Ovary (tissue), 9 donors: ENCODE data around the gene DPY19L3. TPM values are rescaled to one million over a fixed set of nuclear protein-coding genes. Genes with fewer than 3 reads are reported as not detected.

Experiments used
- DNase-seq, 5 donors: peaks; one replicate each; pipeline ENCODE4 v3.0.0-alpha.2; 2019 to 2020
- H3K27ac ChIP-seq, 2 donors: fragments of 200-600 bp; one replicate each; pipeline versions ENCODE4 v1.5.1 to v1.8.0; 2019 to 2022
- H3K27me3 ChIP-seq: fragments of 200-600 bp; one replicate; pipeline ENCODE4 v1.8.0; 2022
- H3K36me3 ChIP-seq: fragments of 200-600 bp; sonication (generic); one replicate; pipeline ENCODE4 v1.5.1; 2019
- H3K4me1 ChIP-seq: one replicate; pipeline ENCODE4 v1.8.1; 2013; ENCODE audit warnings: mild to moderate bottlenecking, moderate library complexity; ENCODE audit not compliant: insufficient read depth
- H3K4me3 ChIP-seq: fragments of 200-600 bp; sonication (generic); one replicate; pipeline ENCODE4 v1.5.1; 2017
- H3K9me3 ChIP-seq, 2 donors: fragments of 200-600 bp in 1 of 2; sonication (generic) in 1 of 2; one replicate each; pipeline versions ENCODE4 v1.5.1 to v1.8.1; 2013 to 2019; ENCODE audit warnings: mild to moderate bottlenecking in 1 of 2, moderate library complexity in 1 of 2
- EP300 ChIP-seq: sonication (generic); formaldehyde crosslinking; IDR thresholded peaks from one replicate; pipeline ENCODE4 v1.6.1; 2017; ENCODE audit warnings: antibody characterized with exemption
- POLR2A ChIP-seq: fragments of 450-650 bp; IDR thresholded peaks from one replicate; pipeline ENCODE4 v1.6.1; 2017; ENCODE audit warnings: antibody characterized with exemption, mild to moderate bottlenecking, moderate library complexity
- WGBS, 3 donors: extraction: QIAGEN DNeasy Blood & Tissue Kit in 1 of 3; methylation state at CpG; one replicate each; pipeline versions ENCODE4 v1.1.5 to v1.1.7; 2013 to 2017; 5-methylcytosine and 5-hydroxymethylcytosine counted together
- intact Hi-C, 4 donors: fragments of 100-400 bp; cut with DNase I; formaldehyde crosslinking; loops; one replicate each; pipeline versions ENCODE4 v1.11.0 to v1.15.1; 2022 to 2023
- polyA plus RNA-seq, 2 donors: library from polyadenylated mRNA; stranded (reverse); fragments of 200-250 nt in 1 of 2; fragments of 350-450 nt in 1 of 2; fragmentation: Illumina TruSeq in 1 of 2; extraction: RNeasy Lipid Tissue Mini Kit (QIAGEN cat#74804) in 1 of 2; gene quantifications; one replicate each; pipeline ENCODE4 v1.2.3, GENCODE V29; 2013 to 2014
- total RNA-seq, 7 donors: library from RNA; depleted of rRNA in 2 of 7; stranded (reverse); fragments of >200 nt in 2 of 7; fragmentation: NEBNext Ultra II Directional in 3 of 7; extraction: Animal tissue kit (Norgen Biotek cat#: 25700) in 3 of 7; gene quantifications; one replicate each; pipeline versions ENCODE4 v1.1.0 to v1.2.4, GENCODE V29; 2016 to 2023
- TF ChIP-seq, protein P1 (sequence below), 3 donors: fragments of 450-650 bp in 2 of 3; fragments of 200-600 bp in 1 of 3; IDR thresholded peaks; one replicate each; pipeline versions ENCODE4 v1.5.1 to v1.8.0; 2016 to 2022; ENCODE audit warnings: antibody characterized with exemption in 3 of 3, mild to moderate bottlenecking in 1 of 3
- donor health status: DM: no; HTN: no; CAD: no; lungs with moderate emphysema.
- donor health status: DM: no; HTN: no; CAD: no.
- donor health status: Bipolar disorder and iron deficiency.
- donor health status: DM: yes; HTN: yes; CAD: no.
- donor health status: DM: no; HTN: no; CAD: no.
- donor health status: DM: yes; HTN: yes; CAD: no.

The DPY19L3 gene
- total and polyA plus RNA-seq, 9 donors = 9.6 to 49.8 (median 43.9) TPM

- Histone ChIP-seq H3K27ac (no peak overlapping the region), H3K36me3 (no peaks in the 10 kb centered on the region), H3K27me3 (no peaks in the 10 kb centered on the region), H3K4me3 (no peak overlapping the region), H3K9me3 (no peaks in the 10 kb centered on the region), H3K4me1 (no peaks in the 10 kb centered on the region)
- 70 to 77% (median 71%) methylated on average over 5 of the region's 5 CpGs for WGBS, 3 donors
- no peak for DNase-seq
- intact Hi-C loops = no loop called here
- no peak for TF ChIP-seq EP300
- TF ChIP-seq, protein P1, sequence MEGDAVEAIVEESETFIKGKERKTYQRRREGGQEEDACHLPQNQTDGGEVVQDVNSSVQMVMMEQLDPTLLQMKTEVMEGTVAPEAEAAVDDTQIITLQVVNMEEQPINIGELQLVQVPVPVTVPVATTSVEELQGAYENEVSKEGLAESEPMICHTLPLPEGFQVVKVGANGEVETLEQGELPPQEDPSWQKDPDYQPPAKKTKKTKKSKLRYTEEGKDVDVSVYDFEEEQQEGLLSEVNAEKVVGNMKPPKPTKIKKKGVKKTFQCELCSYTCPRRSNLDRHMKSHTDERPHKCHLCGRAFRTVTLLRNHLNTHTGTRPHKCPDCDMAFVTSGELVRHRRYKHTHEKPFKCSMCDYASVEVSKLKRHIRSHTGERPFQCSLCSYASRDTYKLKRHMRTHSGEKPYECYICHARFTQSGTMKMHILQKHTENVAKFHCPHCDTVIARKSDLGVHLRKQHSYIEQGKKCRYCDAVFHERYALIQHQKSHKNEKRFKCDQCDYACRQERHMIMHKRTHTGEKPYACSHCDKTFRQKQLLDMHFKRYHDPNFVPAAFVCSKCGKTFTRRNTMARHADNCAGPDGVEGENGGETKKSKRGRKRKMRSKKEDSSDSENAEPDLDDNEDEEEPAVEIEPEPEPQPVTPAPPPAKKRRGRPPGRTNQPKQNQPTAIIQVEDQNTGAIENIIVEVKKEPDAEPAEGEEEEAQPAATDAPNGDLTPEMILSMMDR (IDR thresholded peaks at IDR 0.05) = no peak
- no peak for TF ChIP-seq POLR2A
Measured at GRCh38 chr19:32397671-32398101, 7.9 kb upstream of the DPY19L3 start.

- WGBS, 3 donors = 92 to 98% (median 96%) methylated on average over 1 of the region's 1 CpG
- H3K27me3 ChIP-seq = no peaks in the 10 kb centered on the region
- peaks cover 1% of the 10 kb centered on the region for H3K4me1 ChIP-seq
- H3K27ac ChIP-seq = no peak overlapping the region
- TF ChIP-seq, protein P1 (IDR thresholded peaks at IDR 0.05) = no peak
- TF ChIP-seq EP300 (no peak), POLR2A (no peak)
- no peaks in the 10 kb centered on the region for H3K36me3 ChIP-seq
- intact Hi-C loops = no loop called here
- no peaks in the 10 kb centered on the region for H3K9me3 ChIP-seq
- DNase-seq = no peak
- no peak overlapping the region for H3K4me3 ChIP-seq
Measured at GRCh38 chr19:32401992-32402391, 3.6 kb upstream of the DPY19L3 start.

- no peak overlapping the region for H3K4me3 ChIP-seq
- 84 to 88% (median 86%) methylated on average over 5 of the region's 5 CpGs for WGBS, 3 donors
- no peak for DNase-seq
- no peaks in the 10 kb centered on the region for H3K27me3 ChIP-seq
- no peak overlapping the region for H3K27ac ChIP-seq
- H3K4me1 ChIP-seq = peaks cover 3% of the 10 kb centered on the region
- H3K9me3 ChIP-seq = no peaks in the 10 kb centered on the region
- TF ChIP-seq EP300 (no peak), POLR2A (no peak)
- TF ChIP-seq, protein P1 (IDR thresholded peaks at IDR 0.05) = no peak
- intact Hi-C loops = no loop called here
- no peaks in the 10 kb centered on the region for H3K36me3 ChIP-seq
Measured at GRCh38 chr19:32403291-32403995, 2.1 kb upstream of the DPY19L3 start.

GRCh38 chr19:32404213-32404932 is 1.2 kb upstream of the DPY19L3 start:
- Histone ChIP-seq H3K27me3 (no peaks in the 10 kb centered on the region), H3K36me3 (no peaks in the 10 kb centered on the region), H3K9me3 (no peaks in the 10 kb centered on the region), H3K27ac (peak overlapping the region; percentile 91 to 97), H3K4me3 (peak overlapping the region; percentile 96), H3K4me1 (peaks cover 3% of the 10 kb centered on the region)
- peak in 4 of 5 donors; percentile 7 to 40 (median 30) for DNase-seq
- intact Hi-C loops = no loop called here
- 47 to 58% (median 57%) methylated on average over 20 of the region's 20 CpGs for WGBS, 3 donors
- TF ChIP-seq POLR2A = no peak
- TF ChIP-seq EP300 = no peak
- TF ChIP-seq, protein P1 (IDR thresholded peaks at IDR 0.05) = no peak
